Caki2 (cell line): Measurements from ENCODE around the gene MID2. TPM values are rescaled to one million over a fixed set of nuclear protein-coding genes. Genes with fewer than 3 reads are reported as not detected.
"Not testable (repeated sequence)": the region's sequence is repeated elsewhere in the genome, so short reads cannot be mapped to it uniquely, and the experiment has no call there.

Experiments used
- DNase-seq: peaks from one replicate; pipeline ENCODE4 v3.0.0-alpha.2; 2015; ENCODE audit warnings: low read depth
- in situ Hi-C: cut with HindIII; loops from 2 replicates; pipeline ENCODE4 v1.10.0; 2016; ENCODE audit warnings: low sequenced_read_pairs, low pct_unique_long_range_greater_than_20kb, mixed read lengths
- total RNA-seq: library from RNA; depleted of rRNA; stranded (reverse); fragments of >200 nt; shearing (Covaris generic); gene quantifications from 2 replicates; pipeline ENCODE4 v1.2.3, GENCODE V29; 2014; ENCODE audit warnings: low replicate concordance

MID2 gene
- total RNA-seq, 1 experiment from 2014 or later, result 15.6 TPM

DNA sequence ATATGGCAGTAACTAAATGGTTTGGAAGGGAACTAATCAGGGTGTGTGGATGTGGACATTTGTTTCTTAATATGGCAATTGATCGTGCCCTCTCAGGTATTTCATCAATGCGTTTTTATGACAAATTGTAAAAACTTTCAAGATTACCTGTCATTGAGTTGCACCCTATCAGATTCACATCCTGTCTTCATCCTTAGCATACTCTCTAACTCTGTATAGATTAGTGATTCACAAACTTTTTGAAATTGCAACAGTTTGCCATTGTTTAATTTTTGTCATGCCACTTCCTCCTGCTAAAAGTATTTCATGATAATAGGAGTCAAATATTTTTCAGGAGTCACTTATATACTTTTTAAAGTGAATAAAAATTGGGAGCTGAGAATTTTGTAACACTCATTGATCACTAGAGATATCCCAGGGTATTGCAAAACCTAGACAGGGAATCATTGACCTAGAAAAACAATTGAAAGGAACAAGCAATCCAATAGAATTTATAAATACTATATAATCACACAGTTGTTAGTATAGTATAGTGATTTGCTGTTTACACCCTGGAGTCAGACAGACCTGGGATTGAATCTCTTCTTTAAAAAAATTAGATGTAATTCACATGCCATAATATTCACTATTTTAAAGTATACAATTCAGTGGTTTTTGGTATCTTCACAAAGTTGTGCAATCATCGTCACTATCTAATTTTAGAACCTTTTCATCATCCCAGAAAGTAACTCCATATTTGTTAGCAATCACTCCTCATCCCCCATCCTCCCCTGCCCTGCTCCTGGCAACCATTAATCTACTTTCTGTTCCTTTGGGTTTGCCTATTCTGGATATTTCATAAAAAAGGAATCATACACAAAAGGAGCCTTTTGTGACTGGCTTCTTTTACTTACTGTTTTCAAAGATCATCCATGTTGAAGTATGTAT, 8.9 kb downstream of the MID2 start:
- in situ Hi-C loops, result no loop called here
- no peak for DNase-seq

DNA sequence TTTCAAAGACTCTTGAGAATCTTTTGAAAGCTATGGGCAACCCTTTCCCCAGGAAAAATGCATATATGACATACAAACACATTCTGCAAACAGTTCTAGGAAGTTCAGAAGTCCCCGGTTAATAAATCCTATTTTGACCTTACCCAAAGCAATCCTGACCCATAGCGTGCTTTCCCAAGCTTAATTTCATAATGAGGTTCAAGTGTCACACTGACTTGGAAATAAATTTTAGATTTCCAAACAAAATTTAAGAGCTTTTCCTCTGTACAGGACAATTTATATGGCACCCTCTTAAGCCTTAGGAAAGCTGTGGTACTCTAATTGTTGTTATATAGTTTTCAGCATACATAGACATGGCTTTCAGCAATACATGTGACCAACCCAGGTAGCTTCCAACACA, 11.3 kb downstream of the MID2 start:
- in situ Hi-C loops, result no loop called here
- DNase-seq, result no peak

DNA sequence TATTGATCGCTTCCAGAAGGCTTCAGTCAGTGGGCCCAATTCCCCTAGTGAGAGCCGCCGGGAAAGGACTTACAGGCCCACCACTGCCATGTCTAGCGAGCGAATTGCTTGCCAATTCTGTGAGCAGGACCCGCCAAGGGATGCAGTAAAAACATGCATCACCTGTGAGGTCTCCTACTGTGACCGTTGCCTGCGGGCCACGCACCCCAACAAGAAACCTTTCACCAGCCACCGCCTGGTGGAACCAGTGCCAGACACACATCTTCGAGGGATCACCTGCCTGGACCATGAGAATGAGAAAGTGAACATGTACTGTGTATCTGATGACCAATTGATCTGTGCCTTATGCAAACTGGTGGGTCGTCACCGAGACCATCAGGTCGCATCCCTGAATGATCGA, 15.3 kb downstream of the MID2 start:
- in situ Hi-C loops, result no loop called here
- DNase-seq, result no peak

DNA sequence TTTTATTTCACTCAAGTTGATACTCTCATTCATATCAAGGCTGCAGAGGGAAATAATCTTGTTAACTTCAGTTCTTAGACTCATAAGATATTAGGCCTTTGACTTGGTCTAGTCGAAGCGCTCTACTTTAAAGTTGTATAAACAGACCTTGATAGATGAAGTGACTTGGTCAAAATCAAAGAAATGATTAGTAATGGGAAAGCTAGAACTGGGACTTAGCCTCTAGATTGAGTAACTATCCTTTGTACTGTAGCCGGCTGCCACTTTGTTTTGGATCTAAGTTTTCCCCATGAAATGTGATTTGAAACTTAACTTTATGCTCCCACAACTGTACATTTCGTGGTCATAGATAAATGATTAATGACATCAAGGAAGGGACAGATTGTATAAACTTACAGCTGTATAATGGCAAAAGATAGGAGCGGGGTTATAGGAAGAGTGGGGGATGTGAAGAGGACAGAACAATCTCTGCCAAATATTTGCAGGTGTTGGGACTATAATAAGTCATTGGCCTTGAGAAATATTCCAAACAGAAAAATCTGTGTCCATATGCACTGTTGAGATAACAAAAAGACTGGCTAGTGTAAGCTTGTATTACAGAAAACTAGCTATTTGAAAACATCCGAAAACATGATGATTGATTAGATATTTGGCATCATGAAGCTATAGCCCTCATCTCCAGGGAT, 17.2 kb downstream of the MID2 start:
- DNase-seq, result no peak
- in situ Hi-C loops, result no loop called here

DNA sequence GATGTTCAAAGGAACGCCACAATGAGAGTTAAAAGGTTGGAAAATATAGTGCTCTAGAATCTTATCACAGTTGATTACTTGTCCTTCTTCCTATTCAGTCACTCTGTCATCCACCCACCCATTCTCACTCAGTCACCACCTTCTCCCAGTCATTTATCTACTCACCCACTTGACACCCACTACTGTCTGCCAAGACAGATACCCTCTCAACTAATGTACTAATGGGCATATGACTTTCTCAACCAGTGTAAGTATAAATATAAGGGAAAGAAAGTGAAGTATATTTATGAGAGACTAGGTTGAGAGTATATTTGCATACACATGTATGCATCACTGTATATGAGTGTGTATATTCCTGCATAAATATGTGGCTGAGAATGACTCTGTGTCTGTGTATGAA, 20.0 kb downstream of the MID2 start:
- DNase-seq, result no peak
- in situ Hi-C loops, result no loop called here

DNA sequence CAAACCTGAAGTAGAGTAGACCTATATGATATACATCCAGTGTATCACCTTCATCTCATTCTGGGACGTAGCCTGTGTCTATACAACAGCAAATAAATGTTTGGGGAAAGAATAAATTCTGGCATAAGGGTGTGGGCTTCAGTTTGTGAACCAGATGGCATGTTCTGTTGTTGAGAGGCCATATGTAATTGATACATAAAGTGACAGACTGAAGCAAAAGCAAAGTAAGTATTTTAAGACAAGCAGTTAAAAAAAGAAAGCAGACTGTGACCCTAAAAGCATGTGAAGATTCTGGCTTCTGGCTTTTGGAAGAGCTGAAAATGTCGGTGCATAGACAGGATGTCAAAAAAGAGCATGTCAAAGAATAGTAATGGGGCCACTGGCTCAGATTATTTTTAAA, 22.9 kb downstream of the MID2 start:
- no peak for DNase-seq
- in situ Hi-C loops, result no loop called here

DNA sequence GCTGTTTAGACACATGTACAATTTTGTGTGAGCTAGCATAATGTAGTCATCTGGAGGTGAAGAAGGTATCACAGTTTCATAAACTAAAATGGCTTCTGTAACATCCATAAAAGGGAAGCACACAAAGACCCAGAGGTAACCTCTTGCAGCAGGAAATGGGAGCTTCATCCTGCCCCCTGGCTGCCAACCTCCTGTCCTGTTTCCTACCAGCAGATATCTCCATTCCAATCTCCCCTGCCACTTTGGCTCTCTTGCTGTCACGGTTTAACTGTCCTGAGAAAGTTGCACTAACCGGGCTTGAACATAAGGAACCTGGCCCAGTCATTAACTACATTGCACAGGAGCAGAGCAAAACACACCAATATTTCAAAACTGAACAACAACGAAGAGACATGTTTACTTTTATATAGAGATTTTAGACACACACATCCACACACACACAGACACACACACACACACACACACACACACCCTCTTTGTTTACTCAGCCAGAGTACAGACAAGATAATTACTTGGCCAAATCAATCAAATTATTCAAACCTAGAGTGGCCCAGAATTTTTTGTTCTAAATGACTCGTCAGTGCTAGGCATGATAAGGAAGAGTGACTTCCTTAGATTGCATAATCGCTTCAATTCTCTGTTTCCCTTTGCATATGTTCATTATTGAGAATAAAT, 24.2 kb downstream of the MID2 start:
- in situ Hi-C loops, result no loop called here
- DNase-seq, result no peak

DNA sequence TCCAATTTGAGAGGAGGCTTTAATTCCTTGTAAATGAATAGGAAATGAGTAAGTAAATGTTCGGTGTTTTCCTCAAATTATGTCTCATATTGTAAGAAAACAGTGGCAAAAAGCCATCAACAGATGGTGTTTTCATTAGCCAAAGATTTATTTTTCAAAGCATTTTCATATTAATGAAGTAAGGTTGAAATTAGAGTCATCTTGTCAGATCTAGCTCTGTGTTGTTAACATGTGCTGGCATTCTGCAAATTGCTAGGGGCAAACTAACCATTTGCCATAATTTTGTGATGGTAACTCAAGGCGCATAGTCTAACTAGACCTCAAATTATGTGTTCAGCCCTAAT, 24.7 kb downstream of the MID2 start:
- no peak for DNase-seq
- in situ Hi-C loops, result no loop called here

DNA sequence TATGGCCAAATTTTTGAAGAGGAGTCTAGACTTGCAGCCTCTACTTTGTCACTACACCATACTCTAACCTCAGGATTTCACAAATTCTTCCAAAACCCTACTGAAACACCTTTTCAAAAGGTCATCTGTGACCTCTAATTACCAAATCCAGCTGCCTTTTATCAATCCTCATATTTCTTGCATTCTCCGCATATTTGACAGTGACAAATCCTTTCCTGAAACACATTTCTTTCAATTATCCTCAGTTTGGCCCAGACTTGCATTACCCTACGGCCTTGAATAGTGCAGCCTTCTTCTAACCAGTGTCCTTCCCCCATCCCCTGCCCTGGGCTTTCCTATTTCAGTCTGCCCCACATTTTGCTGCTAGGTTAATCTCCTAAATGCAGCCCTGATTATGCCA, 25.5 kb downstream of the MID2 start:
- DNase-seq, result no peak
- in situ Hi-C loops, result no loop called here

DNA sequence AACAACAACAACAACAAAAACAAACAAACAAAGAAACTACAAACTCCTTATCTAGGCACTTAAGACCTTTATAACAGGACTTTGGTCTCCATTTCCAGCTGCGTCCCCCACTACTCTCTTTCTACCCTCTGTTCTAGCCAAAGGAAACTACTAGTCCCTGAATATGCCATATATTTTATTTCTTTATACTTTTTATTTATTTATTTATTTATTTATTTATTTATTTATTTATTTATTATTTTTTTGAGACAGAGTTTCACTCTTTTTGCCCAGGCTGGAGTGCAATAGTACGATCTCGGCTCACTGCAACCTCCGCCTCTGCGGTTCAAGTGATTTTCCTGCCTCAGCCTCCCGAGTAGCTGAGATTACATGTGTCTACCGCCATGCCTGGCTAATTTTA, 26.0 kb downstream of the MID2 start:
- DNase-seq, in situ Hi-C loops: not testable (repeated sequence)

DNA sequence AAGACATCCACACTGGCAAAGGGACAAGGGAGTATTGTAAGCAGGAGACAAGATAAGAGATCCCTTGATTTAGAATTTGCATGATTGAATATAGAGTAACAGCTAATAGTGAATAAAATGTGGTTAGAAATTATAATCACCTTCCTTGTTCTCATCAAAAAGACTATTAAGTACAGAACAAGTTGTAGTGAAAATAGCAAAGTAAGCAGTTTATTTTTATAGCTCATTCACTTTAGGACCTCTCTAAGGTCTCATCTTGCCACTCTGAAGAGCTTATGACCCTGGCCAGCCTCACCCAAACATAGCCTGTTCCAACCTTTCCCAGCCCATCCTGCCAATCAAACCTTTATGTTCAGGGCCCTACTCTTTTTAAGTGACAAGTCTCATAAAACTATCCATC, 30.6 kb downstream of the MID2 start:
- in situ Hi-C loops, result no loop called here
- no peak for DNase-seq

DNA sequence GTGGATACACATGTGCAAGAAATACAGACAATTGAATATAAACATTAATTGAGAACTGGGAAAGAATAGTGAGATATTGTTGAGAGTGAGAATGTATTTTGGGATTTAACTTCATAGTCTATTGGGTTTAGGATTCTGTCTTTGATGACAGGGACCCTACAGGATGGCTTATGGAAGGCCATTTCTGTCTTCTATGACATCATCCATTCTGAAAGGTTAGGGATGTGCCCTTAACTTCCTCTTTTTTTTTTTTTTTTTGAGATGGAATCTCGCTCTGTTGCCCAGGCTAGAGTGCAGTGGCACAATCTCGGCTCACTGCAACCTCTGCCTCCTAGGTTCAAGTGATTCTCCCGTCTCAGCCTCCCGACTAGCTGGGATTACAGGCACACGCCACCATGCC, 31.4 kb downstream of the MID2 start:
- DNase-seq, in situ Hi-C loops: not testable (repeated sequence)

DNA sequence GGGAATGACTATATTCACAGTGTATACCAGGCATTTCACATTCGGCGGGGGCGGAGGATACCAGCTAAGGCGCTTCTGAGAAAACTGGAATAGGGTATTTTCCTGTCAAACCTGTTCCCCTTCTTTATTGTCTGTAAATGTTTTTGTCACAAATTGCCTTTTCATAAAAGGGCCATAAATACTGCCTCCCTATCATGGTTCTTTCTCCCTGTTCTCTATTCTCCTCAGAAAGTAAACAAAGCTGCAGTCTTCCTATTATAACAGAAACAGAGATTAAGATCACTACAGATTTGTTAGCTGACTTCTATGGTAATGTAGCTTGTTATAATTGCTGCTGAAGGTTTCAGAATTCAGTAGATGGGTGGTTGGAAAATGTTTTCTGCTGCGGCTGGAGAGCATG, 32.2 kb downstream of the MID2 start:
- no peak for DNase-seq

DNA sequence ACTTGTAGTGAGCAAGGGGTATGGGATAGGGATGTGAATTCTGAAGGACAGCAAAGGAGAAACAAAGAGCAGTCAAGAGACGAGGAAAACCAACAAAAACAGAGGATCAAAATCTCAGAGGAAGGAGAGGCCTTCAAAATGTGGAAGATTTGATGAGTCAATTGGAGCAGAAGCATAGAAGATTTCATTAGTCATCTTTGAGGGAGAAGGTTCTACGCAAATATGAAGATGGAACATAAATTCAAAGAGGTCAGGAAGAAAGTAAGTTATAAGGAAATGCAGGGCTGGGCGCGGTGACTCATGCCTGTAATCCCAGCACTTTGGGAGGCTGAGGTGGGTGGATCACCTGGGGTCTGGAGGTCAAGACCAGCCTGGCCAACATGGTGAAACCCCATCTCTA, 35.4 kb downstream of the MID2 start:
- in situ Hi-C loops, result no loop called here
- DNase-seq, result no peak

More for the DNA sequence above, 32.2 kb downstream of the MID2 start:
- in situ Hi-C loops, result no loop called here

DNA sequence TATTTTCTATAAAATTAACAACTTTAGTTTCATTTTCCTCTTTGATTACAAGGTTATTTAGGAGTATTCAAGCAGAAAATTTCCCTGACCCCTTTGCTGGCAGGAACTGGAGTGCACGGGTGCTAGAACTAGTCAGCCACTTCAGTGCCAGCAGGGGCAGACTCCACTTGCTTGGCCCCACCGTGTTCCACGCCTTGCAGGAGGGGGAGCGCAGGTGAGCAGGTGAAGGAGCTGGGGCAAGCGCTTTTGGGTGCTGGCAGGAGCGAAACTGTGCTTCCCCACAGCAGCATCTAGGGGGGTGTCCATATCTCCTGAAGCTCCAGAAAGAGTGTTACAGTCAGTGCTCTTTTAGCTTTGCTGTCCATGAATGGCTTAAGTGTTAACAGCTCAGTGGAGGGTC, 45.5 kb downstream of the MID2 start:
- DNase-seq, result no peak
- in situ Hi-C loops, result no loop called here

DNA sequence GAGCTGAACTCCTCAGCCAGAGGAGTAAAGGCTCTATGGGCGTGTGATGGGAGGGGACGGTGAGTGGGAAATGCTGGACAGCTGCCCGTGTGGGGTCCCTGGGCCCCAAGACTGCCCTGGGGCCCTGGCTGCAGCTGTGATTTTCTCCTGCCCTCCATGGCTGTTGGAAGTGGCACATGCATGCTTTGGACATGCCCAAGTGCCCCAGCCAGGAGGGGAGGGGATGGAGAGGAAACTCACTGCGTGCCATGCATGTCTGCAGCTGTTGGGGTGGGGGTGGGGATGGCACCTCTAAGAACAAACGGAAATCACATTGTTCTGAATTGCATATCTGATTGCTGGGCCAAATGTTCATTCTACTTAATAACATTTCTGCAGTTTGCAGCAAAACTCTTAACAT, 52.4 kb downstream of the MID2 start:
- in situ Hi-C loops, result no loop called here

DNA sequence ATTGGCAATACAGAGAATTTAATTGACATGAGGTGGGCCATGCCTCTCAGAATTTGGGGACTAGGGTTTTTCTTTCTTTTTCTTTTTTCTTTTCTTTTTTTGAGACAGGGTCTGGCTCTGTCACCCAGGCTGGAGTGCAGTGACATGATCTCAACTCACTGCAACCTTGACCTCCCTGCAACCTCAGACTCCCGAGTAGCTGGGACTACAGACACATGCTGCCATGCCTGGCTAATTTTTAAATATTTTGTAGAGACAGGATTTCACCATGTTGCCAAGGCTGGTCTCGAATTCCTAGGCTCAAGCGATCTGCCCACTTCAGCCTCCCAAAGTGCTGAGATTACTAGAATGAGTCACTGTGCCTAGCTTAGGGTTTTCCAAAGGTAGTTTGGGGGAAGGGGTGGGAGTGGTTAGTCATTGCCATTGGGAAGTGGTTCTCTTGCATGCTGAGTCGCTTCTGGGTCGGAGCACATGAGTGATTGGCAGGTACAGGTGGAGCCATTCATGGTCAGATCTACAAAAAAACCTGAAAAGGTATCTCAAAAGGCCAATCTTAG, 54.5 kb downstream of the MID2 start:
- peak; percentile 56 for DNase-seq
- in situ Hi-C loops, result no loop called here

More for the DNA sequence above, 52.4 kb downstream of the MID2 start:
- DNase-seq, result no peak

DNA sequence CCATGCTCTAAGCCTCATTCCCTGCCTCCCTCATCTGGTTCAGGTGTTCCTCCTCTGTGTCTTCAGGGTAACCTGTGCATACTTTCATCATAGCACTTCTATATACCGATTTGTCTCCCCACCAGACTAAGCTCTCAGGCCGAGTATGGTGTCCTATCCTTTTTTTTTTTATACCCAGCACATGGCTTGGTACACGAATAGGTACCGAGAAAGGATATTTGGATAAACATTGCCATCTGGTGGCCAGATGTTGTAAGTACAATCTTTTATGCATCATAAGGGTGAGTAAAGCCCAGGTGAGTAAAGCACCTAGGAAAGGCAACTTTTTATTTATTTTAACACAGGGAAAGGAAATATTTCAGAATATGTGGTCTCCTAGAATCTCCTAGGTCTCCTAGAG, 68.4 kb downstream of the MID2 start:
- in situ Hi-C loops, result no loop called here
- peak; percentile 30 for DNase-seq

DNA sequence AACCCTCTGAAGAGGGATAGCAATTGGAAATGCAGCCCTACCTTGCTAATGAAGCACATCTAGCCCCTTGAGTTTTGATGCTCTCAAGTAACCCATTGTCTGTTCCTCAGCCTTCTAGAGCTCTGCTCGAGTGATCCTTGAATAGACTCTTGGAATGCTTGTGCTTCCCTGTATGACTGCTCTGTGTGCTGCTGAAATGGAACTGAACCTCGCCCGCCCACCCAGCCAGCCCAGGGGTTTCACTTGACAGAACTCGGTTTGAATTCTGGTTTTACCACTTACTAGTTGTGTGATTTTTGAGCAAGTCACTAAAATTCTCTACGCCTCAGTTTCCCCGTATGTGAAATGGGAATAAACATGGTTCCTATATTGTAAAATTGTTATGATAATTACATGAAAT, 77.1 kb downstream of the MID2 start:
- DNase-seq, result no peak
- in situ Hi-C loops, result no loop called here
